ENCODE data around the gene AMPD3.

The AMPD3 gene

DNA sequence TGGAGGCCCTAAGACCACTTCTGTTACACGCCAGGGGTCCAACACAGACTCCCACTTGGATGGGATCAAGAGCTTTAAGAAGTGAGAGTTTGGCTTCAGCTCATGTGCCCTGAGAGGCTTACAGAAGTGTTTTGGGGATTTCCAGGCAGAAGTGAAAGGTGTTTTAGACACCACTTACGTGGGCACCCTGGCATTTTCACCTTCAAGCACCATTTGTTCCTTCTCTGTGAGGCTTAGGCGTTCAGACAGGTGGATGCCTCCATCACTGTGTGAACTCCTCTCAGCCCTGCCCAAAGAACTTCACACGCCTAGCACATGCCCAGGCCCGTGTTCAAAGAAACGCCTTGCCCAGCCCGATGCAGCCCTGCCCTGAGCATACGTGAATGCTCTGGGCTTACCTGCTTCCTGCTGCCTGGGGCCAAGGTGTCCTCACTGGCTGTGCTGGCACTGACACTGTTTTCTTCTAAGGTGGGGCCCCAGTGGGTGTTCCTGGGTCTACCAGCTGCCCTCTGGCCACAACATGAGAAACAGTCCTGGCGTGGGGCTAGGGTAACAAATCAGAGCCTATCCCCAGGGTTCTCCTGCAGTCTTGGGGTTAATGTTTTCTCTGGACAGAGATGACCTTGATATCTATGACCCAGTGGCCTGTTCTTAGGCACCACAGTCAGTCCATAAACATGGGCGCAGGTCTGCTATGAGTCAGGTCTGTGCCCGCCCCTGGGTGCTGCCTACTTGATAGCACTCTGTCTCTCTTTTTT lies 34.0 kb downstream of the AMPD3 start:
- no peak for DNase-seq (ENCODE audit: low read depth)

DNA sequence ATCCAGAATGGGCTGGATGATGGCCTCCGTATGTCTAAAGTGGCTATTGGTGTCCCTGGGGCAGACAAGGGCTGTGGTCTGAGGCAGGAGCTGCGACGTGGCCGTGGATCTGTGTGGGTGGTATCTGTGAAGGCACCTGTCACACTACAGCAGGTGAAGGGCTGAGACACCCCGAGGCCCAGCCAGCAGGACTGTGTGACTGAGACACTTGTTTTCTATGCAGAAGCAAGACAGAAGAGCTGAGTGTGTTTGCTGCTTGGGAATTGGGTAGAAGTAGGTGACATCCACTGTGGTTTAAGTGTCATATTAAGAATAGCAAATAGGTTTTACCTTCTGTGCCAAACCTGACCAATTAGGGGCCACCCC lies 35.0 kb downstream of the AMPD3 start:
- no peak for DNase-seq (ENCODE audit: low read depth)

- DNase-seq (ENCODE audit: low read depth): no peak
Measured at GRCh38 chr11:10490398-10491241, 35.6 kb downstream of the AMPD3 start.

- DNase-seq (ENCODE audit: low read depth): no peak
Measured at GRCh38 chr11:10492084-10492483, 37.0 kb downstream of the AMPD3 start.

DNA sequence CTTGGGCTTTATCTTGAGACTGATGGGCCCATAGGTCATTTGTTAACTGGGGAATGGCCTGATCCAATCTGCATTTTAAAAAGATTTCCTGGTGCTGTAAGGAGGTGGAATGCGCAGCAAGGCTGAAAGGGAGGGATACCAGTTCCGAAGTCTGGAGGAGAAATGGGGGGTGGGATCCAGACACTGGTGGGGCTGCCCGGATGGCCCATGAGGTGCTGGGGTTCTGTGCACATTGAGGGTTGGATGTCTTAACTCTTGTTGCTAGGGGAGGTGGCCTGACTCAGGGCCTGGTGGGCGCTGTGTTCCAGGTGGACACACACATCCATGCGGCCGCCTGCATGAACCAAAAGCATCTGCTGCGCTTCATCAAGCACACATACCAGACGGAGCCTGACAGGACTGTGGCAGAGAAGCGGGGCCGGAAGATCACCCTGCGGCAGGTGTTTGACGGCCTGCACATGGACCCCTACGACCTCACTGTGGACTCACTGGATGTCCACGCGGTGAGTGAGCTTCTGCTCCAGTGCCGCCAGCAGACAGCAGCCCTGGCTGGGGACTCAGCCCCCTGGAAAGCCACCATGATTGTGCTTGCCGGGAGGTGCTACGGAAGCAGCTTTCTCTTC lies 38.1 kb downstream of the AMPD3 start:
- DNase-seq (ENCODE audit: low read depth): no peak

- no peak for DNase-seq (ENCODE audit: low read depth)
Measured at GRCh38 chr11:10494636-10495463, 39.8 kb downstream of the AMPD3 start.

DNA sequence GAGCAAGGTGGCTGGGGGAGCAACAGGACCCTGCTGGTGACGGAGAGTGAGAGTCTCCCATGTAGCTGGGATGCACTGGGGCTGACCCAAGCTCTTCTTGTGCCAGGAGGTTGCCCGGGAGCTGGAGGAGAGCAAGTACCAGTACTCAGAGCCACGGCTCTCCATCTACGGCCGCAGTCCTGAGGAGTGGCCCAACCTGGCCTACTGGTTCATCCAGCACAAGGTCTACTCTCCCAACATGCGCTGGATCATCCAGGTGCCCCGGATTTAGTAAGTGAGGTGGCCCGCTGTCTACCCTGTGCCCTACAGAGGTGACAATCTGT lies 40.4 kb downstream of the AMPD3 start:
- DNase-seq (ENCODE audit: low read depth): no peak

DNA sequence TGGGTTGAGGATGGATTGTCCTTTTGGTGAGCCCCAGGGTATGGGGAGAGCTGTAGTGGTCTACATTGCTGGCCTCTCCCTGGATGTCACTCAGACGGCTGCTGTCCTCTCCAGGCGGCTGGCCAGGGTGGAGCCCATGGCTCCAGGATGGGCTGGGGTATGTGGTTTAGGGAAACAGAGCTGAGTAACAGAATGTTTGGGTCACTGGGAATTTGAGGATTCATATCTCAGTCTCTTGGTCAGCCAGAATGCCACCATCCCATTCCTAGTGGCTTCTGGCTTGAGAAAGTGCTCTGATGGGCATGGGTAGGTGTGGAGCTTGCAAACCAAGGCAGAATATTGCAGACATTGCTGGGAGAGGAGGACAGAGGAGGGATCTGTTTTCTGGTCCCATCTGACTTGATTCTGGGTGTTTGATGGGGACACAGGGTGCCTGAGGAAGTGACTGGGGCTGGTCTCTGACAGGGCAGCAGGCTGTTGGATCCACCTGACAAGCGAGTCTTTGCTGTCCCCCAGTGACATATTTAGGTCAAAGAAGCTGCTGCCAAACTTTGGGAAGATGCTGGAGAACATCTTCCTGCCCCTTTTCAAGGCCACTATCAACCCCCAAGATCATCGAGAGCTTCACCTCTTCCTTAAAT lies 41.4 kb downstream of the AMPD3 start:
- DNase-seq (ENCODE audit: low read depth): no peak

GRCh38 chr11:10497371-10498021 lies 42.4 kb downstream of the AMPD3 start:
- DNase-seq (ENCODE audit: low read depth): no peak

GRCh38 chr11:10498022-10498400 lies 42.9 kb downstream of the AMPD3 start:
- no peak for DNase-seq (ENCODE audit: low read depth)

GRCh38 chr11:10498426-10499250 lies 43.6 kb downstream of the AMPD3 start:
- no peak for DNase-seq (ENCODE audit: low read depth)

- DNase-seq (ENCODE audit: low read depth): no peak
Measured at GRCh38 chr11:10499452-10499851, 44.4 kb downstream of the AMPD3 start.

DNA sequence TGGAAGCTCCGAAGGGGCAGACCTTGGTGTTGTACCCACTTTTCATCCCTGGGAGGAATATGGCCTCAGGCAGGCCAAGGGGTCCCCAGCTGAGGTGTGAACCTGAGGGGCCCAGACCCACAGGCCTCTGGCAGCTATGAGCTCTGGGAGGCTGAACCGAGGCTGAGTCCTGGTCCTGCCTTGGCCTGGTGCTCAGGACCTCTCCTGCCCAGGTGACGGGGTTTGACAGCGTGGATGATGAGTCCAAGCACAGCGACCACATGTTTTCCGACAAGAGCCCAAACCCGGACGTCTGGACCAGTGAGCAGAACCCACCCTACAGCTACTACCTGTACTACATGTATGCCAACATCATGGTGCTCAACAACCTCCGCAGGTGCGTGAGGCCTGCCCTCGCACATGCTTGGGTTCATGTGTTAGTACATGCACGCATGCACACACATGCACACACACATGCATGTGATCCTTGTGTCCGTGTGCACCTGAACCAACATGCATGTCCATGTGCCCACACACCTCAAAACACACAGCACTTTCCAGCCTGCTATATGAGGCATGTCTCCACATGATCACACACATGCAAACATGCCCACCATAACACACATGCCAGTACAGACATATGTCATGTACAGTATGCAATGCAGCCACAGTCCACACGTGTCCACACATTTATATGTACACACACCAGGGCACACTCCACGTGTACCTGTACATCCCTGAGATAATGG lies 45.0 kb downstream of the AMPD3 start:
- DNase-seq (ENCODE audit: low read depth): no peak

DNA sequence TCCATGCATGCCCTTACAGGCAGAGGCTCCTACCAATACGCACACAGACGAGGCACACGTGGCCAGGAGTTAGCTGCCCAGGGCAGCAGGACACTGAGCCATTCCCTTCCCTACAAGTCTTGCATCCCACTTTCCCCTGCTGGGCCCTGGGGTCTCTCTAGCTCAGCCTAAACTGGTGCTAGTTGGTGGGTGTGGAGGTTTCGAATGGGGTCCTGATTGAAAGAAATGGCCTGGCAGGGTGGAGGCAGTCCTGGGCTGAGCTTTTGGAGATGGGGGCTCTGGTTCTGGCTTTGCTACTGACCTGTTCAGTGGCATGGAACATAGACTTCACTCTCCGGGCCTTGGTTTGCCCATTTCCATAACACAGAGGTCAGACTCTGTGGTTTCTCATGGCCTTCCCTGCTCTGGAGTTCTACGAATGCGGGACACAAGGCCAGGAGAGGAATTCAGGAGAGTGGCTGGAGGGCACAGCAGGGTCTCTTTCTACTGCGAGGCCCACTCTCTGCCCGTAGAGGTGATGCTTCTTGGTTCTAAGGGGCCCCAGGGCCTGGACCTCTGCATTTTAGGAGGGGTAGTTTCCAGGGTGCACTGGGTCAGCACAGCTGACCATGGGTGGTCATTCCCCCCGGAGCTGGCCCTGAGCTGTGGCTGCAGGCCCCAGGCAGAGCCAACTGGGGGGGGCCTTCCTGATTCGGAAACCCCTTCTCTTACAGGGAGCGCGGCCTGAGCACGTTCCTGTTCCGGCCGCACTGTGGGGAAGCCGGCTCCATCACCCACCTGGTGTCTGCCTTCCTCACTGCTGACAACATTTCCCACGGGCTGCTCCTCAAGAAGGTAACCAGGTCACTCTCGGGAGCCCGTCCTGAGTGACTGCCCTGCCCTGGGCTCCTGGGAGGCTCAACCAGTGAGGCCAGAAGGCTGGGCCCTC lies 46.0 kb downstream of the AMPD3 start:
- no peak for DNase-seq (ENCODE audit: low read depth)

- no peak for DNase-seq (ENCODE audit: low read depth)
Measured at GRCh38 chr11:10502065-10502680, 47.1 kb downstream of the AMPD3 start.

DNA sequence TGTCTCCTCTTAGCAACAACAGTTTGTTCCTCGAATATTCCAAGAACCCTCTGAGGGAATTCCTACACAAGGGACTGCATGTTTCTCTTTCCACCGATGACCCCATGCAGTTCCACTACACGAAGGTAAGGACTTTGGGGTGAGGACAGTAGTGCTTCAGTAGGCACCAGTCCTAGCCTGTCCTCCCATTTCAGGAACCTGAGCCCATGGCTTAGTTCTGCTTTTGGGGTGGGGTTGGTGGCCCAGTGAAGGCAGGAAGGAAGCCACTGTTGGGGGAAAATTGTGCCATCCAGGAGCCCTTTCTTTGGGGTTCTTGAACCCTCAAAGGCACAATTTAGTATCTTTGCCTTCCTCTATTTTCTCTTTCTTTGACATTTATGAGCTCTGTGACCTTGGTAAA lies 47.7 kb downstream of the AMPD3 start:
- DNase-seq (ENCODE audit: low read depth): no peak

DNA sequence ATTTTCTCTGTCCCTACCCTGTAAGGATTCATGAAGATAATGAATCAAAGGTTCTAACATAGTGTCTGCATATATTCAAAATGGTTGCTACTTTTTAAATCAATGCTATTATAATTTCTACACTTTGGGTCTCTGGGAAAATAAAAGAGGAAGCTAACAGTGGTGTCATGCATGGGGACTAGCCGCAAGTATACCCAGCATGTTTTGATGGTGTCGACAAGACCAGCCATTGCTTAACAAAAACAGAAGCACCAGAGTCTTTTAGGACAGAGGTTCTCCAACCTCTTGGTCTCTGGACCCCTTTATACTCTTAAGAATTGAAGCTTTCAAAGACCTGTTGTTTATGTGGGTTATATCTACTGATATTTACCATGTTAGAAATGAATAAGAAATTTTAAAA lies 48.2 kb downstream of the AMPD3 start:
- DNase-seq (ENCODE audit: low read depth): no peak

DNA sequence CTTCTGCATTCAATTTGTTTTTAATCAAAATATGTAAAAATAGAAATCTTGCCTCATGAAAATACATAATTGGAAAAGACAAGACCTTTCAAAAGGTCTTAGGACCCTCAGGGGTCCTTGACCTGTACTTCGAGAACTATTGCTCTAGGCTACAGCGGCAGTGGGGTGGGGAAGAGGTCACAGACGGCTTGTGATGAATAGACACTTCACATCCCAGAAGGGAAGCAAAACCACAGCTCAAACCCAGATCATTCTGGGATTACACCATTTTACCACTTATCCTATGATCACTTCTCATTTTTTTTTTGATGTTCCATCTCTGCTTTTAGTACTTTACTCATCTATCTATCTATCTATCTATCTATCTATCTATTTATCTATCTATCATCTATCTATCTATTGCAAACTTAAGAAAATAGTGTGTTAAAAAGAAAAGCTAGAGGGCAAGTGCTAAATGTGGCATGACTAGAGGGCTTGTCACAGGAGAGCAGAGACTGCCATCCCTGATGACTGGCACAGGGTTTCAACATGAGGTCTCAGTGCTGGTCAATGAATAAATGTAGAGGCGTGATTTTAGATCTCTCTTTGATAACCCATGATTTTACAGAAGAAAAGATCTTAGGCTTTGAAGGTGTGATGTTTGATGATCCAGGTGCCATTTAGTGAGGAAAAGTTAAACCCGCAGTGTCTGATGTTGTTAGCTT lies 48.9 kb downstream of the AMPD3 start:
- no peak for DNase-seq (ENCODE audit: low read depth)

Measured in stimulated activated CD8-positive, alpha-beta memory T cell treated with anti-CD3 and anti-CD28 coated beads, Interleukin-4, amount 100 ng/mL, for 24 hours (primary cell).